ENCODE measurements around the gene PXK. TPM values are rescaled to one million over a fixed set of nuclear protein-coding genes. Genes with fewer than 3 reads are reported as not detected.
A peak's percentile ranks its signal among the peaks of the same experiment; 100 is the strongest.

The PXK gene
- total and polyA plus RNA-seq, 4 donors: 6.0 to 15.9 (median 12.6) TPM

DNA sequence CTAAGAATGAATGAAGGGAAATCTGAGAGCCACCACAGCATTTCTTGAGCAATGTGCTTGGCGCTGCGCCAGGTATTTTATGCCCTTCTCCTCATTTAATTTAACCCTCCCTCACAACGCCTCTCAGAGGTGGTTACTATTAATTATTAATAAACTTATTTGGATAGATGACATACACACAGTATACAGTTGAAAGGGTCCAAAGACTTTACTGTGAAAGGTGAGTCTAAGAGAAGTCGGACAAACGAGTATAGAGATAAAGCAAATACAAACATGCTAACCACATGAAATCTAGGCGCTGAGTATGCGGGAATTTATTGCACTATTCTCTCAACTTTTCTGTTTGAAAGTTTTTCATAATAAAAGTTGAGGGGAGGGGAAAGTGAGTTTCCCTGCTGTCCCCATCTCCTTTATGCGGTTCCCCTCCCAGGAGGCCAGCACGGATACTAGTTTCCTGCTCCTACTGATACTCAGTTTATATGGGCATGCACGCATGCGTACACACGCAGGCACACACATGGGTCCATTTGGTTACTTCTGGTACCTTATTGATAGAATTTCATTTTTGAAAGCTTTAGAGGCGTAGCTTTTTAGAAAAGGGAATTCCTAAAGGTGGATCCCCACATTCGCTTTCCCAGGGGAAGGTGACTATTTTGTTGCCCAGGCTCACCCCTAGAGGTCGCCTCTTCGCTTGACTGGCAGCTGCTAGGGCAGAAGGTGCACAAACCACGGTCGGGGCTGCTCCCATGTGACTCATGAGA lies 130.7 kb downstream of the PXK start:
- H3K27me3 ChIP-seq (ENCODE audit: control insufficient read depth in 4 of 4, insufficient read depth in 4 of 4, low read length in 3 of 4): no peaks in the 10 kb centered on the region
- 9% methylated on average over 18 of the region's 18 CpGs for WGBS
- peak overlapping the region; percentile 55 to 66 for H3K9ac ChIP-seq (ENCODE audit: low read depth in 1 of 2, low read length in 2 of 2)
- H3K36me3 ChIP-seq (ENCODE audit: control insufficient read depth in 4 of 4, insufficient read depth in 3 of 4, low read depth in 1 of 4, low read length in 3 of 4): no peaks in the 10 kb centered on the region
- peak; percentile 66 for DNase-seq (ENCODE audit: low spot score)
- no peaks in the 10 kb centered on the region for H3K9me3 ChIP-seq (ENCODE audit: control insufficient read depth in 4 of 4, low read length in 3 of 4)
- H3K4me3 ChIP-seq (ENCODE audit: low read depth in 1 of 3, low read length in 3 of 3): peak overlapping the region; percentile 32 to 41 (median 38)
- peak overlapping the region; percentile 51 to 72 for H3K27ac ChIP-seq (ENCODE audit: low read depth in 1 of 2, low read length in 2 of 2)
- TF ChIP-seq RAD21 (IDR thresholded peaks at IDR 0.05) (peak; percentile 88 to 90), FOXA2 (IDR thresholded peaks at IDR 0.05) (no peak), HNF4A (conservative IDR thresholded peaks at IDR 0.05) (peak in 1 of 2 donors; percentile 25), FOXA1 (IDR thresholded peaks at IDR 0.05) (no peak), RXRA (IDR thresholded peaks at IDR 0.05) (peak in 1 of 2 donors; percentile 39), YY1 (IDR thresholded peaks at IDR 0.05) (peak; percentile 16), NR2F2 (IDR thresholded peaks at IDR 0.05) (peak; percentile 44), SP1 (IDR thresholded peaks at IDR 0.05) (peak; percentile 15)
- TF ChIP-seq, protein P1, sequence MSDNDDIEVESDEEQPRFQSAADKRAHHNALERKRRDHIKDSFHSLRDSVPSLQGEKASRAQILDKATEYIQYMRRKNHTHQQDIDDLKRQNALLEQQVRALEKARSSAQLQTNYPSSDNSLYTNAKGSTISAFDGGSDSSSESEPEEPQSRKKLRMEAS (IDR thresholded peaks at IDR 0.05): peak; percentile 16
- TF ChIP-seq, protein P2, sequence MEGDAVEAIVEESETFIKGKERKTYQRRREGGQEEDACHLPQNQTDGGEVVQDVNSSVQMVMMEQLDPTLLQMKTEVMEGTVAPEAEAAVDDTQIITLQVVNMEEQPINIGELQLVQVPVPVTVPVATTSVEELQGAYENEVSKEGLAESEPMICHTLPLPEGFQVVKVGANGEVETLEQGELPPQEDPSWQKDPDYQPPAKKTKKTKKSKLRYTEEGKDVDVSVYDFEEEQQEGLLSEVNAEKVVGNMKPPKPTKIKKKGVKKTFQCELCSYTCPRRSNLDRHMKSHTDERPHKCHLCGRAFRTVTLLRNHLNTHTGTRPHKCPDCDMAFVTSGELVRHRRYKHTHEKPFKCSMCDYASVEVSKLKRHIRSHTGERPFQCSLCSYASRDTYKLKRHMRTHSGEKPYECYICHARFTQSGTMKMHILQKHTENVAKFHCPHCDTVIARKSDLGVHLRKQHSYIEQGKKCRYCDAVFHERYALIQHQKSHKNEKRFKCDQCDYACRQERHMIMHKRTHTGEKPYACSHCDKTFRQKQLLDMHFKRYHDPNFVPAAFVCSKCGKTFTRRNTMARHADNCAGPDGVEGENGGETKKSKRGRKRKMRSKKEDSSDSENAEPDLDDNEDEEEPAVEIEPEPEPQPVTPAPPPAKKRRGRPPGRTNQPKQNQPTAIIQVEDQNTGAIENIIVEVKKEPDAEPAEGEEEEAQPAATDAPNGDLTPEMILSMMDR (IDR thresholded peaks at IDR 0.05; ENCODE audit: low read depth, low read length, missing input control): peak; percentile 80
- peaks cover 0 to 14% (median 11%) of the 10 kb centered on the region in 4 donors for H3K4me1 ChIP-seq (ENCODE audit: control insufficient read depth in 4 of 4, insufficient read depth in 4 of 4, low read length in 3 of 4)

DNA sequence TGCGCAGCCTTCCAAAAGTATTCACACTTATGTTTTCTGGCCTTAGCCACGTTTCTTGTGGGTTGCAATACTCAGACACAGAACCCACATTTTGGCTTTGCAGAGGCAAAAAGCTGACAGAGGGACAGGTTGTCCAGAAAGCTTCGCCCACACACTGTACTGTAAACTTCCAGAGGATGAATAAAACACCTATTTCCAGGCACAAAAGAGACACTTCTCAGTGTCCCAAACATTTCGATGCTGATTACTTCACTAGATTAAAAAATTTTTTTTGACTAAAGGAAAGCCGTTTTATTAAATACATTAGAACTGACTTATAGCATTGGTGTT lies 131.2 kb downstream of the PXK start:
- WGBS: 33% methylated on average over 5 of the region's 5 CpGs
- no peak for DNase-seq (ENCODE audit: low spot score)
- Histone ChIP-seq H3K4me1 (ENCODE audit: control insufficient read depth in 4 of 4, insufficient read depth in 4 of 4, low read length in 3 of 4) (peaks cover 0 to 14% (median 11%) of the 10 kb centered on the region in 4 donors), H3K36me3 (ENCODE audit: control insufficient read depth in 4 of 4, insufficient read depth in 3 of 4, low read depth in 1 of 4, low read length in 3 of 4) (no peaks in the 10 kb centered on the region), H3K27me3 (ENCODE audit: control insufficient read depth in 4 of 4, insufficient read depth in 4 of 4, low read length in 3 of 4) (no peaks in the 10 kb centered on the region), H3K9me3 (ENCODE audit: control insufficient read depth in 4 of 4, low read length in 3 of 4) (no peaks in the 10 kb centered on the region), H3K9ac (ENCODE audit: low read depth in 1 of 2, low read length in 2 of 2) (peak overlapping the region in 1 of 2 donors; percentile 66), H3K27ac (ENCODE audit: low read depth in 1 of 2, low read length in 2 of 2) (peak overlapping the region in 1 of 2 donors; percentile 72), H3K4me3 (ENCODE audit: low read depth in 1 of 3, low read length in 3 of 3) (no peak overlapping the region)
- TF ChIP-seq, protein P2 (IDR thresholded peaks at IDR 0.05; ENCODE audit: low read depth, low read length, missing input control): no peak
- TF ChIP-seq GABPA (IDR thresholded peaks at IDR 0.05 in 1 of 2, conservative IDR thresholded peaks at IDR 0.05 in 1 of 2) (no peak), FOXA1 (IDR thresholded peaks at IDR 0.05) (no peak), RXRA (IDR thresholded peaks at IDR 0.05) (no peak), JUND (IDR thresholded peaks at IDR 0.05) (no peak)
- TF ChIP-seq, protein P1 (IDR thresholded peaks at IDR 0.05): peak; percentile 2

DNA sequence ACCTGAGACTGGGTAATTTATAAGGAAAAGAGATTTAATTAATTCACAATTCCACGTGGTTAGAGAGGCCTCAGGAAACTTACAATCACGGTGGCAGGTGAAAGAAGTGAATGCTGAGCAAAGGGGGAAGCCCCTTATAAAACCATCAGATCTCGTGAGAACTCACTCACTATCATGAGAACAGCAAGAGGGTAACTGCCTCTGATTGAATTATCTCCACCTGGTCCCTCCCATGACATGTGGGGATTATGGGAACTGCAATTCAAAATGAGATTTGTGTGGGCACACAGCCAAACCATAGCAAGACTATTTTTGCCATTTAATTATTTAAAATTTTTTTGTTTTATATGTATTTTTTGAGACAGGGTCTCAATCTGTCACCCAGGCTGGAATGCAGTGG lies 132.2 kb downstream of the PXK start:
- no peak overlapping the region for H3K4me3 ChIP-seq (ENCODE audit: low read depth in 1 of 3, low read length in 3 of 3)
- no peak overlapping the region for H3K27ac ChIP-seq (ENCODE audit: low read depth in 1 of 2, low read length in 2 of 2)
- H3K4me1 ChIP-seq (ENCODE audit: control insufficient read depth in 4 of 4, insufficient read depth in 4 of 4, low read length in 3 of 4): peaks cover 0 to 14% (median 11%) of the 10 kb centered on the region in 4 donors
- no peak for DNase-seq (ENCODE audit: low spot score)
- no peak overlapping the region for H3K9ac ChIP-seq (ENCODE audit: low read depth in 1 of 2, low read length in 2 of 2)
- H3K9me3 ChIP-seq (ENCODE audit: control insufficient read depth in 4 of 4, low read length in 3 of 4): no peaks in the 10 kb centered on the region
- no peaks in the 10 kb centered on the region for H3K27me3 ChIP-seq (ENCODE audit: control insufficient read depth in 4 of 4, insufficient read depth in 4 of 4, low read length in 3 of 4)
- TF ChIP-seq NR2F2 (IDR thresholded peaks at IDR 0.05): no peak
- TF ChIP-seq TAF1 (conservative IDR thresholded peaks at IDR 0.05): no peak
- TF ChIP-seq SP1 (IDR thresholded peaks at IDR 0.05): no peak
- TF ChIP-seq YY1 (IDR thresholded peaks at IDR 0.05): no peak
- TF ChIP-seq, protein P3, sequence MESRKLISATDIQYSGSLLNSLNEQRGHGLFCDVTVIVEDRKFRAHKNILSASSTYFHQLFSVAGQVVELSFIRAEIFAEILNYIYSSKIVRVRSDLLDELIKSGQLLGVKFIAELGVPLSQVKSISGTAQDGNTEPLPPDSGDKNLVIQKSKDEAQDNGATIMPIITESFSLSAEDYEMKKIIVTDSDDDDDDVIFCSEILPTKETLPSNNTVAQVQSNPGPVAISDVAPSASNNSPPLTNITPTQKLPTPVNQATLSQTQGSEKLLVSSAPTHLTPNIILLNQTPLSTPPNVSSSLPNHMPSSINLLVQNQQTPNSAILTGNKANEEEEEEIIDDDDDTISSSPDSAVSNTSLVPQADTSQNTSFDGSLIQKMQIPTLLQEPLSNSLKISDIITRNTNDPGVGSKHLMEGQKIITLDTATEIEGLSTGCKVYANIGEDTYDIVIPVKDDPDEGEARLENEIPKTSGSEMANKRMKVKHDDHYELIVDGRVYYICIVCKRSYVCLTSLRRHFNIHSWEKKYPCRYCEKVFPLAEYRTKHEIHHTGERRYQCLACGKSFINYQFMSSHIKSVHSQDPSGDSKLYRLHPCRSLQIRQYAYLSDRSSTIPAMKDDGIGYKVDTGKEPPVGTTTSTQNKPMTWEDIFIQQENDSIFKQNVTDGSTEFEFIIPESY (IDR thresholded peaks at IDR 0.05): no peak
- TF ChIP-seq JUND (IDR thresholded peaks at IDR 0.05): no peak
- TF ChIP-seq FOXA2 (IDR thresholded peaks at IDR 0.05): no peak
- TF ChIP-seq, protein P4, sequence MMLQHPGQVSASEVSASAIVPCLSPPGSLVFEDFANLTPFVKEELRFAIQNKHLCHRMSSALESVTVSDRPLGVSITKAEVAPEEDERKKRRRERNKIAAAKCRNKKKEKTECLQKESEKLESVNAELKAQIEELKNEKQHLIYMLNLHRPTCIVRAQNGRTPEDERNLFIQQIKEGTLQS (IDR thresholded peaks at IDR 0.05): no peak
- WGBS: 77% methylated on average over 3 of the region's 3 CpGs
- no peaks in the 10 kb centered on the region for H3K36me3 ChIP-seq (ENCODE audit: control insufficient read depth in 4 of 4, insufficient read depth in 3 of 4, low read depth in 1 of 4, low read length in 3 of 4)
